Glutamatergic neuron (in vitro differentiated cells): ENCODE data around the gene DDX56. TPM values are rescaled to one million over a fixed set of nuclear protein-coding genes. Genes with fewer than 3 reads are reported as not detected.
A peak's percentile ranks its signal among the peaks of the same experiment; 100 is the strongest.

Source experiments
- DNase-seq: peaks from one replicate; pipeline ENCODE4 v3.0.0; 2022
- H3K27ac Mint-ChIP-seq: one replicate; pipeline ENCODE4 v1.8.0; 2020; ENCODE audit warnings: mild to moderate bottlenecking, mixed read lengths, inconsistent platforms; ENCODE audit not compliant: unreplicated experiment
- H3K27me3 Mint-ChIP-seq: one replicate; pipeline ENCODE4 v1.8.0; 2020; ENCODE audit warnings: mild to moderate bottlenecking, moderate library complexity, mixed read lengths, inconsistent platforms; ENCODE audit not compliant: unreplicated experiment
- H3K36me3 Mint-ChIP-seq: one replicate; pipeline ENCODE4 v1.8.0; 2020; ENCODE audit warnings: mild to moderate bottlenecking, mixed read lengths, inconsistent platforms; ENCODE audit not compliant: unreplicated experiment
- H3K4me1 Mint-ChIP-seq: one replicate; pipeline ENCODE4 v1.8.0; 2020; ENCODE audit warnings: mild to moderate bottlenecking, low read depth, mixed read lengths, inconsistent platforms; ENCODE audit not compliant: unreplicated experiment
- H3K4me3 Mint-ChIP-seq: one replicate; pipeline ENCODE4 v1.8.0; 2020; ENCODE audit warnings: mild to moderate bottlenecking, mixed read lengths, inconsistent platforms; ENCODE audit not compliant: unreplicated experiment
- H3K9me3 Mint-ChIP-seq: one replicate; pipeline ENCODE4 v1.8.0; 2020; ENCODE audit warnings: mild to moderate bottlenecking, moderate library complexity, mixed read lengths, inconsistent platforms; ENCODE audit not compliant: unreplicated experiment
- CTCF ChIP-seq: fragments of 200-600 bp; sonication (generic); IDR thresholded peaks from one replicate; pipeline ENCODE4 v1.5.0; 2021; ENCODE audit not compliant: partially characterized antibody, unreplicated experiment
- total RNA-seq: library from RNA; stranded (reverse); fragmentation: NEBNext Ultra II Directional; extraction: Animal tissue kit (Norgen Biotek cat#: 25700); gene quantifications from one replicate; pipeline ENCODE4 v1.2.1, GENCODE V29; 2021; ENCODE audit not compliant: unreplicated experiment

DDX56 gene
- total RNA-seq, 1 donor from 2014 or later = 84.3 TPM

GRCh38 chr7:44574287-44574872 is 672 bp upstream of the DDX56 start:
- Mint-ChIP-seq H3K9me3 (peaks cover 8% of the 10 kb centered on the region), H3K27ac (peak overlapping the region; percentile 94), H3K36me3 (peaks cover 3% of the 10 kb centered on the region), H3K4me1 (peaks cover 8% of the 10 kb centered on the region), H3K4me3 (peak overlapping the region; percentile 98), H3K27me3 (peaks cover 5% of the 10 kb centered on the region)
- DNase-seq = no peak
- no peak for TF ChIP-seq CTCF

GRCh38 chr7:44572771-44573170 is 937 bp downstream of the DDX56 start:
- Mint-ChIP-seq H3K27me3 (peaks cover 5% of the 10 kb centered on the region), H3K27ac (peak overlapping the region; percentile 94), H3K9me3 (peaks cover 8% of the 10 kb centered on the region), H3K4me3 (peak overlapping the region; percentile 98), H3K4me1 (peaks cover 8% of the 10 kb centered on the region), H3K36me3 (peaks cover 8% of the 10 kb centered on the region)
- no peak for DNase-seq
- no peak for TF ChIP-seq CTCF

- peaks cover 15% of the 10 kb centered on the region for H3K4me1 Mint-ChIP-seq
- H3K27ac Mint-ChIP-seq = no peak overlapping the region
- no peak for TF ChIP-seq CTCF
- H3K9me3 Mint-ChIP-seq = peaks cover 8% of the 10 kb centered on the region
- H3K36me3 Mint-ChIP-seq = peaks cover 8% of the 10 kb centered on the region
- peaks cover 4% of the 10 kb centered on the region for H3K27me3 Mint-ChIP-seq
- H3K4me3 Mint-ChIP-seq = no peak overlapping the region
- DNase-seq = no peak
Measured at GRCh38 chr7:44569959-44570358, 3.7 kb downstream of the DDX56 start.

GRCh38 chr7:44568771-44569560 is 4.7 kb downstream of the DDX56 start:
- peaks cover 2% of the 10 kb centered on the region for H3K27me3 Mint-ChIP-seq
- DNase-seq = no peak
- H3K27ac Mint-ChIP-seq = no peak overlapping the region
- no peak overlapping the region for H3K4me3 Mint-ChIP-seq
- peaks cover 7% of the 10 kb centered on the region for H3K9me3 Mint-ChIP-seq
- no peak for TF ChIP-seq CTCF
- H3K36me3 Mint-ChIP-seq = peaks cover 8% of the 10 kb centered on the region
- peaks cover 14% of the 10 kb centered on the region for H3K4me1 Mint-ChIP-seq

GRCh38 chr7:44567884-44568283 is 5.8 kb downstream of the DDX56 start:
- H3K4me3 Mint-ChIP-seq = no peak overlapping the region
- no peak for TF ChIP-seq CTCF
- no peak overlapping the region for H3K27ac Mint-ChIP-seq
- peaks cover 8% of the 10 kb centered on the region for H3K36me3 Mint-ChIP-seq
- H3K4me1 Mint-ChIP-seq = peaks cover 15% of the 10 kb centered on the region
- DNase-seq = no peak
- peaks cover 3% of the 10 kb centered on the region for H3K27me3 Mint-ChIP-seq
- peaks cover 2% of the 10 kb centered on the region for H3K9me3 Mint-ChIP-seq
